Kidney (tissue), 14 donors: Measurements from ENCODE around the gene C1QTNF6. TPM values are rescaled to one million over a fixed set of nuclear protein-coding genes. Genes with fewer than 3 reads are reported as not detected.

ENCODE experiments used
- DNase-seq, 5 donors: peaks; one replicate each; pipeline ENCODE4 v3.0.0-alpha.2; 2013 to 2020
- FAIRE-seq: peaks from 2 replicates; lab custom pipeline; 2012; peaks lifted over from hg19 to GRCh38; lab: Jason Lieb, UNC
- H3K27ac ChIP-seq, 2 donors: one replicate each; pipeline ENCODE4 v1.7.0; 2013; ENCODE audit warnings: low read depth in 2 of 2, low read length in 2 of 2, inconsistent platforms in 1 of 2
- H3K27me3 ChIP-seq: one replicate; pipeline ENCODE4 v1.7.1; 2013; ENCODE audit warnings: low read length, inconsistent platforms; ENCODE audit not compliant: control insufficient read depth, insufficient read depth
- H3K36me3 ChIP-seq, 3 donors: one replicate each; pipeline versions ENCODE4 v1.7.0 to v1.7.1; 2013; ENCODE audit warnings: low read length in 3 of 3, control low read depth in 1 of 3, inconsistent platforms in 1 of 3; ENCODE audit not compliant: insufficient read depth in 3 of 3, control insufficient read depth in 2 of 3
- H3K4me1 ChIP-seq, 3 donors: one replicate each; pipeline versions ENCODE4 v1.7.0 to v1.7.1; 2013; ENCODE audit warnings: low read length in 3 of 3, inconsistent platforms in 1 of 3, low read depth in 1 of 3; ENCODE audit not compliant: control insufficient read depth in 2 of 3, insufficient read depth in 2 of 3
- H3K4me3 ChIP-seq, 3 donors: one replicate each; pipeline versions ENCODE4 v1.7.0 to v1.8.1; 2013; ENCODE audit warnings: low read length in 3 of 3, control low read depth in 1 of 3, inconsistent platforms in 1 of 3
- H3K9ac ChIP-seq, 3 donors: one replicate each; pipeline versions ENCODE4 v1.7.0 to v1.7.1; 2013; ENCODE audit warnings: low read length in 3 of 3, control low read depth in 1 of 3, inconsistent platforms in 1 of 3
- H3K9me3 ChIP-seq, 3 donors: one replicate each; pipeline versions ENCODE4 v1.7.0 to v1.7.1; 2013; ENCODE audit warnings: low read length in 3 of 3, control low read depth in 1 of 3, inconsistent platforms in 1 of 3; ENCODE audit not compliant: control insufficient read depth in 2 of 3, insufficient read depth in 1 of 3
- intact Hi-C: fragments of 100-400 bp; cut with DNase I; formaldehyde crosslinking; loops from one replicate; pipeline ENCODE4 v1.11.1; 2022
- polyA plus RNA-seq: library from polyadenylated mRNA; stranded (reverse); fragments of 350-450 nt; fragmentation: Illumina TruSeq; extraction: RNeasy Lipid Tissue Mini Kit (QIAGEN cat#74804); gene quantifications from one replicate; pipeline ENCODE4 v1.2.3, GENCODE V29; 2014; ENCODE audit warnings: low read depth, low replicate concordance; ENCODE audit not compliant: insufficient read depth
- total RNA-seq: library from RNA; stranded (reverse); fragmentation: NEBNext Ultra II Directional; extraction: Animal tissue kit (Norgen Biotek cat#: 25700); gene quantifications from one replicate; pipeline ENCODE4 v1.2.1, GENCODE V29; 2021
- TF ChIP-seq, protein P1 (sequence below): IDR thresholded peaks from 3 replicates; pipeline ENCODE4 v1.5.1; 2012; ENCODE audit warnings: mild to moderate bottlenecking, moderate library complexity, borderline replicate concordance; ENCODE audit not compliant: insufficient read depth; ENCODE audit errors: extremely low read depth
- donor health status: control.
- donor health status: control.
- donor health status: control.
- donor health status: control.
- donor health status: control.
- donor health status: DM: yes; HTN: yes; CAD: no.
- donor health status: Normal renal cell carcinoma (clear cell type).

The C1QTNF6 gene
- total and polyA plus RNA-seq, 2 donors from 2014 or later, result 3.2 to 8.0 TPM

DNA sequence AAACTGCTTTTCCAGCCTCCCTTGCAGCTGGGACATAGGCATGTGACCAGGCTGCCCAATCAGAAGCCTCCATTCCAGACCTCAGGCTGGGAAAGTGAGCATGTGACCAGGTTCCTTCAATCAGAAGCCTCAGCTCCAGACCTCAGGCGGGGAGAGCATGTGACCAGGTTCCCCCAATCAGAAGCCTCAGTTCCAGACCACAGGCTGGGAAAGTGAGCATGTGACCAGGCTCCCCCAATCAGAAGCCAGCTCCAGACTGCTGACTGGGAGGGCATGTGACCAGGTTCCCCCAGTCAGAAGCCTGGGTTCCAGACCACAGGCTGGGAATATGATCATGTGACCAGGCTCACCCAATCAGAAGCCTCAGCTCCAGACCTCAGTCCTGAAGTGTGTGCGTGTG is 26.6 kb downstream of the C1QTNF6 start:
- TF ChIP-seq, protein P1, sequence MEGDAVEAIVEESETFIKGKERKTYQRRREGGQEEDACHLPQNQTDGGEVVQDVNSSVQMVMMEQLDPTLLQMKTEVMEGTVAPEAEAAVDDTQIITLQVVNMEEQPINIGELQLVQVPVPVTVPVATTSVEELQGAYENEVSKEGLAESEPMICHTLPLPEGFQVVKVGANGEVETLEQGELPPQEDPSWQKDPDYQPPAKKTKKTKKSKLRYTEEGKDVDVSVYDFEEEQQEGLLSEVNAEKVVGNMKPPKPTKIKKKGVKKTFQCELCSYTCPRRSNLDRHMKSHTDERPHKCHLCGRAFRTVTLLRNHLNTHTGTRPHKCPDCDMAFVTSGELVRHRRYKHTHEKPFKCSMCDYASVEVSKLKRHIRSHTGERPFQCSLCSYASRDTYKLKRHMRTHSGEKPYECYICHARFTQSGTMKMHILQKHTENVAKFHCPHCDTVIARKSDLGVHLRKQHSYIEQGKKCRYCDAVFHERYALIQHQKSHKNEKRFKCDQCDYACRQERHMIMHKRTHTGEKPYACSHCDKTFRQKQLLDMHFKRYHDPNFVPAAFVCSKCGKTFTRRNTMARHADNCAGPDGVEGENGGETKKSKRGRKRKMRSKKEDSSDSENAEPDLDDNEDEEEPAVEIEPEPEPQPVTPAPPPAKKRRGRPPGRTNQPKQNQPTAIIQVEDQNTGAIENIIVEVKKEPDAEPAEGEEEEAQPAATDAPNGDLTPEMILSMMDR, result no peak
- Histone ChIP-seq H3K27ac (no peak overlapping the region), H3K9me3 (no peaks in the 10 kb centered on the region), H3K27me3 (no peaks in the 10 kb centered on the region), H3K36me3 (no peaks in the 10 kb centered on the region), H3K9ac (no peak overlapping the region), H3K4me3 (no peak overlapping the region), H3K4me1 (peaks cover 0 to 2% (median 0%) of the 10 kb centered on the region in 3 donors)
- FAIRE-seq (no peak), DNase-seq (peak in 1 of 5 donors; percentile 26)
- intact Hi-C loops, result no loop called here

DNA sequence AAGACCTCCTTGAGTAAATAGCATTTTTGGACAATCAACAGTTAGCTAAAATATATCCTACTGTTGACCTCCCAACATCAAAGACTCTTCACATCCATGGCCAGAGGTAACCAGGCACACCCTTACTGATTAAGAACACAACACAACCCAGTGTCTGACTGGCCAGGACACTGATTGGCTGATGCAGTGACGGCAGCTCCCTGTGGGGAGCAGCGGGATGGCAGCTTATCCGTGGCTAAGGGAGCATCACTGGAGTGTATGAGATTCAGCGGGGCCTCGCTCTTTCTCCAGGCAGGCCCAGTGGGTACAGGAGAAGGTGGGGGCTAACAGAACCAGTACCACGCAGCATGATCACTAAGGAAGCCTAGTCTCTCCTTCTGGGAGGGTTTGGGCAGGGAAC is 28.0 kb downstream of the C1QTNF6 start:
- DNase-seq, result peak in 1 of 5 donors; percentile 43
- Histone ChIP-seq H3K4me3 (no peak overlapping the region), H3K9ac (no peak overlapping the region), H3K9me3 (no peaks in the 10 kb centered on the region), H3K36me3 (no peaks in the 10 kb centered on the region), H3K27ac (no peak overlapping the region), H3K4me1 (no peaks in the 10 kb centered on the region), H3K27me3 (no peaks in the 10 kb centered on the region)
- no peak for FAIRE-seq
- intact Hi-C loops, result no loop called here
- TF ChIP-seq, protein P1, result no peak

DNA sequence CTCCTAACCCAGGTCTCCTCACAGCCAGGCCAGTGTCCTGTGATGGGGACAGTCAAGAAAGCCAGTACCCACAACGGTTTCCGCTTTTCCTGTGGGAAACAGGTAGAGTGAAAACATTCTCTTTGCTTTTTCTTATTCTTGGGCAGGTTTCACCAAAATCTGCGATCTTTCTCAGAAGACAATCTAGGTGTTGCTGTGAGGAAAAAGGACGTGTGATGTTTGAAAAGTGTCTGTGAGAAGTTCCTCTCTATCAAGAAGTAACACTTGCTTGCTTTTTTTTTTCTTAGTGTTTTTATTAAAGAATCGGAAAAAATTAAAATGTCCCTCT is 29.1 kb downstream of the C1QTNF6 start:
- no peak overlapping the region for H3K27ac ChIP-seq
- no peaks in the 10 kb centered on the region for H3K36me3 ChIP-seq
- TF ChIP-seq, protein P1, result no peak
- intact Hi-C loops, result no loop called here
- FAIRE-seq (no peak), DNase-seq (no peak)
- H3K9me3 ChIP-seq, result no peaks in the 10 kb centered on the region
- H3K4me1 ChIP-seq, result no peaks in the 10 kb centered on the region
- no peak overlapping the region for H3K9ac ChIP-seq
- H3K27me3 ChIP-seq, result no peaks in the 10 kb centered on the region
- H3K4me3 ChIP-seq, result no peak overlapping the region
